ENCODE measurements around the gene CDK15. TPM values are rescaled to one million over a fixed set of nuclear protein-coding genes. Genes with fewer than 3 reads are reported as not detected.

Gene CDK15
- total RNA-seq, 1 donor from 2014 or later: 0.07 TPM

- Mint-ChIP-seq H3K9me3 (ENCODE audit: low read depth) (peaks cover 3% of the 10 kb centered on the region), H3K36me3 (ENCODE audit: insufficient read depth) (peaks cover 13% of the 10 kb centered on the region), H3K27ac (no peak overlapping the region), H3K27me3 (no peaks in the 10 kb centered on the region), H3K4me3 (ENCODE audit: low read depth) (no peak overlapping the region), H3K4me1 (ENCODE audit: low read depth) (peaks cover 2% of the 10 kb centered on the region)
- no peak for DNase-seq (ENCODE audit: low spot score, unreplicated experiment)
- no peak for TF ChIP-seq CTCF (IDR thresholded peaks at IDR 0.05; ENCODE audit: unreplicated experiment)
These were observed 40.5 kb upstream of the CDK15 start for GRCh38 chr2:201765799-201766198.

GRCh38 chr2:201768918-201769317 lies 37.4 kb upstream of the CDK15 start:
- Mint-ChIP-seq H3K27ac (no peak overlapping the region), H3K4me3 (ENCODE audit: low read depth) (no peak overlapping the region), H3K27me3 (no peaks in the 10 kb centered on the region), H3K4me1 (ENCODE audit: low read depth) (peaks cover 5% of the 10 kb centered on the region), H3K36me3 (ENCODE audit: insufficient read depth) (peaks cover 9% of the 10 kb centered on the region), H3K9me3 (ENCODE audit: low read depth) (peaks cover 3% of the 10 kb centered on the region)
- DNase-seq (ENCODE audit: low spot score, unreplicated experiment): no peak
- no peak for TF ChIP-seq CTCF (IDR thresholded peaks at IDR 0.05; ENCODE audit: unreplicated experiment)

GRCh38 chr2:201769666-201770373 lies 36.5 kb upstream of the CDK15 start:
- H3K4me1 Mint-ChIP-seq (ENCODE audit: low read depth): peaks cover 5% of the 10 kb centered on the region
- no peak for TF ChIP-seq CTCF (IDR thresholded peaks at IDR 0.05; ENCODE audit: unreplicated experiment)
- DNase-seq (ENCODE audit: low spot score, unreplicated experiment): no peak
- no peak overlapping the region for H3K27ac Mint-ChIP-seq
- H3K4me3 Mint-ChIP-seq (ENCODE audit: low read depth): no peak overlapping the region
- H3K27me3 Mint-ChIP-seq: no peaks in the 10 kb centered on the region
- H3K9me3 Mint-ChIP-seq (ENCODE audit: low read depth): peaks cover 3% of the 10 kb centered on the region
- H3K36me3 Mint-ChIP-seq (ENCODE audit: insufficient read depth): peaks cover 7% of the 10 kb centered on the region

GRCh38 chr2:201773990-201774389 lies 32.3 kb upstream of the CDK15 start:
- TF ChIP-seq CTCF (IDR thresholded peaks at IDR 0.05; ENCODE audit: unreplicated experiment): no peak
- Mint-ChIP-seq H3K9me3 (ENCODE audit: low read depth) (no peaks in the 10 kb centered on the region), H3K36me3 (ENCODE audit: insufficient read depth) (peaks cover 1% of the 10 kb centered on the region), H3K27me3 (no peaks in the 10 kb centered on the region), H3K27ac (no peak overlapping the region), H3K4me1 (ENCODE audit: low read depth) (peaks cover 29% of the 10 kb centered on the region), H3K4me3 (ENCODE audit: low read depth) (no peak overlapping the region)
- DNase-seq (ENCODE audit: low spot score, unreplicated experiment): no peak

- peaks cover 31% of the 10 kb centered on the region for H3K4me1 Mint-ChIP-seq (ENCODE audit: low read depth)
- no peak for TF ChIP-seq CTCF (IDR thresholded peaks at IDR 0.05; ENCODE audit: unreplicated experiment)
- H3K36me3 Mint-ChIP-seq (ENCODE audit: insufficient read depth): peaks cover 1% of the 10 kb centered on the region
- no peaks in the 10 kb centered on the region for H3K9me3 Mint-ChIP-seq (ENCODE audit: low read depth)
- DNase-seq (ENCODE audit: low spot score, unreplicated experiment): no peak
- no peak overlapping the region for H3K27ac Mint-ChIP-seq
- H3K4me3 Mint-ChIP-seq (ENCODE audit: low read depth): no peak overlapping the region
- H3K27me3 Mint-ChIP-seq: no peaks in the 10 kb centered on the region
These were observed 31.8 kb upstream of the CDK15 start for GRCh38 chr2:201774546-201774945.
